OCI-LY7 (cell line): ENCODE results near the gene DTWD2. TPM values are rescaled to one million over a fixed set of nuclear protein-coding genes. Genes with fewer than 3 reads are reported as not detected.
"Not testable (repeated sequence)": the region's sequence is repeated elsewhere in the genome, so short reads cannot be mapped to it uniquely, and the experiment has no call there.

ENCODE experiments used
- BruUV-seq: library from RNA; stranded (reverse); fragments of 400-500 nt; replicated peaks from 2 replicates; lab custom pipeline; 2021; lab: Mats Ljungman, UMichigan
- CTCF ChIA-PET: fragments of 300-600 bp; sonication (Branson Sonifier 250); formaldehyde crosslinking; loops from one replicate; lab custom pipeline; 2022; ENCODE audit warnings: antibody characterized with exemption; ENCODE audit not compliant: unreplicated experiment; lab: Charles Lee
- POLR2A ChIA-PET: fragments of 300-600 bp; sonication (Branson Sonifier 250); formaldehyde crosslinking; loops from one replicate; lab custom pipeline; 2022; ENCODE audit warnings: antibody characterized with exemption; lab: Charles Lee
- DNase-seq: peaks from one replicate; pipeline ENCODE4 v3.0.0-alpha.2; 2015; ENCODE audit warnings: low spot score
- H2AFZ ChIP-seq: fragments of 200-600 bp; sonication (generic), shearing (Covaris generic); 2 replicates; pipeline ENCODE4 v1.6.1; 2014; ENCODE audit warnings: mild to moderate bottlenecking, antibody characterized with exemption, low read length, moderate library complexity
- H3K27ac ChIP-seq: fragments of 200-600 bp; sonication (generic); 2 replicates; pipeline ENCODE4 v1.5.1; 2014; ENCODE audit warnings: mixed run types, low read depth, mild to moderate bottlenecking, moderate library complexity, low read length, inconsistent platforms; ENCODE audit not compliant: poor library complexity, severe bottlenecking
- H3K36me3 ChIP-seq: fragments of 200-600 bp; sonication (generic); 2 replicates; pipeline ENCODE4 v1.6.1; 2014; ENCODE audit warnings: mild to moderate bottlenecking, antibody characterized with exemption, low read length, moderate library complexity, mixed read lengths; ENCODE audit not compliant: insufficient read depth
- H3K4me1 ChIP-seq: fragments of 200-600 bp; sonication (generic); 2 replicates; pipeline ENCODE4 v1.5.1; 2014; ENCODE audit warnings: mild to moderate bottlenecking, low read length; ENCODE audit not compliant: insufficient read depth, poor library complexity, severe bottlenecking
- H3K4me2 ChIP-seq: fragments of 200-600 bp; sonication (generic); 2 replicates; pipeline ENCODE4 v1.6.1; 2014; ENCODE audit warnings: mild to moderate bottlenecking, low read length
- H3K4me3 ChIP-seq: fragments of 200-600 bp; sonication (generic); 2 replicates; pipeline ENCODE4 v1.5.1; 2014; ENCODE audit warnings: mild to moderate bottlenecking, low read depth, low read length; ENCODE audit not compliant: poor library complexity, severe bottlenecking
- H3K79me2 ChIP-seq: fragments of 200-600 bp; sonication (generic); 2 replicates; pipeline ENCODE4 v1.6.1; 2016; ENCODE audit warnings: low read depth, mild to moderate bottlenecking, low read length, moderate library complexity, mixed read lengths; ENCODE audit not compliant: insufficient read depth
- H3K9me2 ChIP-seq: fragments of 200-600 bp; sonication (generic); 2 replicates; pipeline ENCODE4 v1.6.1; 2016; ENCODE audit warnings: mild to moderate bottlenecking, low read length, mixed read lengths; ENCODE audit not compliant: insufficient read depth
- H3K9me3 ChIP-seq: fragments of 200-600 bp; sonication (generic); 2 replicates; pipeline ENCODE4 v1.6.1; 2014; ENCODE audit warnings: mild to moderate bottlenecking, mixed run types, low read length, mixed read lengths
- H4K20me1 ChIP-seq: fragments of 200-600 bp; sonication (generic); 2 replicates; pipeline ENCODE4 v1.6.1; 2014; ENCODE audit warnings: mild to moderate bottlenecking, antibody characterized with exemption, low read length, moderate library complexity, mixed read lengths; ENCODE audit not compliant: insufficient read depth
- EZH2phosphoT487 ChIP-seq: fragments of 200-600 bp; sonication (generic); IDR thresholded peaks from 2 replicates; pipeline ENCODE4 v1.6.1; 2018; ENCODE audit warnings: low read depth, borderline replicate concordance, mild to moderate bottlenecking, mixed run types, antibody characterized with exemption, low read length, moderate library complexity, mixed read lengths
- intact Hi-C: fragments of 100-400 bp; cut with micrococcal nuclease; formaldehyde crosslinking; loops from one replicate; pipeline ENCODE4 v1.10.0; 2022; ENCODE audit not compliant: unreplicated experiment
- total RNA-seq, 2 experiments: library from RNA; depleted of rRNA in 1 of 2; stranded (reverse); fragments of >200 nt in 1 of 2; shearing (Covaris generic) in 1 of 2; gene quantifications; 2 replicates each; pipeline ENCODE4 v1.2.3, GENCODE V29; 2014 to 2022
- TF ChIP-seq, protein P1 (sequence below): fragments of 200-600 bp; sonication (generic); conservative IDR thresholded peaks from 2 replicates; pipeline ENCODE4 v1.5.1; 2014; ENCODE audit warnings: mild to moderate bottlenecking, antibody characterized with exemption, low read length, moderate library complexity, mixed read lengths

The DTWD2 gene
- total RNA-seq, 2 experiments from 2014 or later = 4.2 to 6.4 TPM

DNA sequence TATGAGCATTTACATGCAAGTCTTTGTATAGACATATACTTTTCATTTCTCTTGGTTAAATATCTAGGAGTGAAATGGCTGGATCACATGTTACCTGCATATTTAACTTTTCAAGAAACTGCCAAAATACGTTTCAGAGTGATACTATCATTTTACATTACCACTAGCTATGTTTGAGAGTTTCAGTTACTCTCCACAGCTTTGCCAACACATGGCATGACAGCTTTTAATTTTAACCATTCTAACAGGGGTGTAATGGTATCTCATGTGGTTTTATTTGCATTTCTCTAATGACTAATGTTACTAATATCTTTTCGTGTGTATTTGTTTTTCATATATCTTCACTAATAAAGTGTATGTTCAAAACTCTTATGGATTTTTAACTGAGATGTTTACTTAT is 99.8 kb downstream of the DTWD2 start:
- Histone ChIP-seq H3K4me3 (no peak overlapping the region), H4K20me1 (no peaks in the 10 kb centered on the region), H3K9me3 (no peaks in the 10 kb centered on the region), H3K36me3 (no peaks in the 10 kb centered on the region), H3K4me2 (no peak overlapping the region), H3K4me1 (no peaks in the 10 kb centered on the region), H2AFZ (no peak overlapping the region), H3K9me2 (no peaks in the 10 kb centered on the region), H3K79me2 (no peaks in the 10 kb centered on the region), H3K27ac (no peak overlapping the region)
- no peak for DNase-seq
- no peak for TF ChIP-seq EZH2phosphoT487
- BruUV-seq = no TSS peak
- ChIA-PET CTCF (no interaction called here), POLR2A (interaction anchor here (0.7 to 1.0 kb wide), 3 partner anchors 12 to 1699 kb away, joined by 3 read pairs; no protein-coding TSS in a partner anchor)
- intact Hi-C loops = no loop called here

DNA sequence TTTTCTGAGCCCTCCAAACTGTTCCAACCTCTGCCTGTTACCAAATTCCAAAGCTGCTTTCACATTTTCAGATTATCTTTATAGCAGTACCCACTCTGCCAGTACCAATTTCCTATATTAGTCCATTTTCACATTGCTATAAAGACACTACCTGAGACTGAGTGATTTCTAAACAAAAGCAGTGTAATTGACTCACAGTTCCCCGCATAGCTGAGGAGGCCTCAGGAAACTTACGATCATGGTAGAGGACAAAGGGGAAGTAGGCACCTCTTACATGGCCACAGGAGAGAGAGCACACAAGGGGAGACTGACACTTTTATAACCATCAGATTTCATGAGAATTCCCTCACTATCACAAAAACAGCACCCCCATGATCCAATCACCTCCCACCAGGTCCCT is 105.0 kb downstream of the DTWD2 start:
- Histone ChIP-seq H2AFZ (no peak overlapping the region), H3K9me2 (no peaks in the 10 kb centered on the region), H3K4me1 (no peaks in the 10 kb centered on the region), H3K79me2 (no peaks in the 10 kb centered on the region), H3K27ac (no peak overlapping the region), H3K4me2 (no peak overlapping the region), H3K9me3 (no peaks in the 10 kb centered on the region), H4K20me1 (no peaks in the 10 kb centered on the region), H3K36me3 (no peaks in the 10 kb centered on the region), H3K4me3 (no peak overlapping the region)
- ChIA-PET CTCF (no interaction called here), POLR2A (interaction anchor here (1.3 kb wide), 2 partner anchors 15 to 21 kb away, joined by 3 to 4 read pairs; no protein-coding TSS in a partner anchor)
- no peak for TF ChIP-seq EZH2phosphoT487
- TF ChIP-seq, protein P1, sequence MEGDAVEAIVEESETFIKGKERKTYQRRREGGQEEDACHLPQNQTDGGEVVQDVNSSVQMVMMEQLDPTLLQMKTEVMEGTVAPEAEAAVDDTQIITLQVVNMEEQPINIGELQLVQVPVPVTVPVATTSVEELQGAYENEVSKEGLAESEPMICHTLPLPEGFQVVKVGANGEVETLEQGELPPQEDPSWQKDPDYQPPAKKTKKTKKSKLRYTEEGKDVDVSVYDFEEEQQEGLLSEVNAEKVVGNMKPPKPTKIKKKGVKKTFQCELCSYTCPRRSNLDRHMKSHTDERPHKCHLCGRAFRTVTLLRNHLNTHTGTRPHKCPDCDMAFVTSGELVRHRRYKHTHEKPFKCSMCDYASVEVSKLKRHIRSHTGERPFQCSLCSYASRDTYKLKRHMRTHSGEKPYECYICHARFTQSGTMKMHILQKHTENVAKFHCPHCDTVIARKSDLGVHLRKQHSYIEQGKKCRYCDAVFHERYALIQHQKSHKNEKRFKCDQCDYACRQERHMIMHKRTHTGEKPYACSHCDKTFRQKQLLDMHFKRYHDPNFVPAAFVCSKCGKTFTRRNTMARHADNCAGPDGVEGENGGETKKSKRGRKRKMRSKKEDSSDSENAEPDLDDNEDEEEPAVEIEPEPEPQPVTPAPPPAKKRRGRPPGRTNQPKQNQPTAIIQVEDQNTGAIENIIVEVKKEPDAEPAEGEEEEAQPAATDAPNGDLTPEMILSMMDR = no peak
- DNase-seq = no peak
- intact Hi-C loops = no loop called here
- BruUV-seq = no TSS peak

DNA sequence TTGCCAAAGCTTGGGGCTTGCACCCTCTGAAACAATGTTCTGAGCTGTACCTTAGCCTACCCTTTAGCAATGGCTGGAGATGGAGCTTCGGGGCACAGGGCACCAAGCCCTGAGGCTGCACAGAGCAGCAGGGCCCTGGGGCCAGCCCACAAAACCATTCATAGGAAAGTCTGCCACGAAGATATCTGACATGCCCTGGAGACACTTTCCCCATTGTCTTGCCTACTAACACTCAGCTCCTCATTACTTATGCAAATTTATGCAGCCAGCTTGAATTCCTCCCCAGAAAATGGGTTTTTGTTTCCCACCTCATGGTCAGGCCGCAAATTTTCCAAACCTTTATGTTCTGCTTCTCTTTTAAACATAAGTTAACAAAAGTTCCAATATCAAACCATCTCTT is 105.7 kb downstream of the DTWD2 start:
- no TSS peak for BruUV-seq
- Histone ChIP-seq H3K4me2 (no peak overlapping the region), H3K4me1 (no peaks in the 10 kb centered on the region), H3K4me3 (no peak overlapping the region), H3K27ac (no peak overlapping the region), H3K36me3 (no peaks in the 10 kb centered on the region), H3K9me2 (no peaks in the 10 kb centered on the region), H3K9me3 (no peaks in the 10 kb centered on the region), H2AFZ (no peak overlapping the region), H3K79me2 (no peaks in the 10 kb centered on the region), H4K20me1 (no peaks in the 10 kb centered on the region)
- ChIA-PET POLR2A (interaction anchor here (1.3 kb wide), 1 partner anchor 16 kb away, joined by 4 read pairs; no protein-coding TSS in a partner anchor), CTCF (no interaction called here)
- intact Hi-C loops = no loop called here
- no peak for DNase-seq
- TF ChIP-seq EZH2phosphoT487 = no peak
- TF ChIP-seq, protein P1 = no peak

DNA sequence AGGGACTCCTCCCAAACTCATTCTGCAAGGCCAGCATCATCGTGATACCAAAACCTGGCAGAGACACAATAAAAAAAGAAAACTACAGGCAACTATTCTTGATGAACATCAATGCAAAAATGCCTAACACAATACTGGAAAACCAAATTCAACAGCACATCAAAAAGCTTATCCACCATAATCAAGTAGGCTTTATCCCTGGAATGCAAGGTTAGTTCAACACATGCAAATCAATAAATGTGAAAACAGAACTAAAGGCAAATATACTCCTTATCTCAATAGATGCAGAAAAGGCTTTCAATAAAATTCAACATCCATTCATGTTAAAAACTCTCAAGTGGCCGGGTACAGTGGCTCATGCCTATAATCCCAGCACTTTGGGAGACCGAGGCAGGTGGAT is 111.5 kb downstream of the DTWD2 start:
- H4K20me1 ChIP-seq, H3K9me2 ChIP-seq, intact Hi-C loops, H3K36me3 ChIP-seq, H3K27ac ChIP-seq, DNase-seq, H3K4me3 ChIP-seq, H2AFZ ChIP-seq, H3K4me2 ChIP-seq, H3K4me1 ChIP-seq, CTCF ChIA-PET, H3K79me2 ChIP-seq, BruUV-seq, H3K9me3 ChIP-seq: not testable (repeated sequence)
- POLR2A ChIA-PET = interaction anchor here (0.7 kb wide), 1 partner anchor 11 kb away, joined by 3 read pairs; no protein-coding TSS in a partner anchor
